AG09319 (cell line): ENCODE measurements around the gene MT2A.
"Not testable (repeated sequence)": the region's sequence is repeated elsewhere in the genome, so short reads cannot be mapped to it uniquely, and the experiment has no call there.

Source experiments
- DNase-seq: peaks from one replicate; pipeline ENCODE4 v3.0.0-alpha.2; 2010; ENCODE audit warnings: low read depth; ENCODE audit errors: extremely low read depth
- CTCF ChIP-seq: IDR thresholded peaks from 2 replicates; pipeline ENCODE4 v1.5.1; 2011; ENCODE audit warnings: low read depth, mild to moderate bottlenecking, inconsistent platforms, low read length, moderate library complexity

Gene MT2A

GRCh38 chr16:56574625-56575024 is 33.8 kb upstream of the MT2A start:
- no peak for TF ChIP-seq CTCF
- no peak for DNase-seq

GRCh38 chr16:56576585-56577299 is 31.6 kb upstream of the MT2A start:
- peak; percentile 20 for DNase-seq
- peak; percentile 77 for TF ChIP-seq CTCF

- no peak for DNase-seq
- no peak for TF ChIP-seq CTCF
These were observed 31.1 kb upstream of the MT2A start for GRCh38 chr16:56577300-56577625.

GRCh38 chr16:56580391-56581048 is 27.9 kb upstream of the MT2A start:
- DNase-seq = no peak
- TF ChIP-seq CTCF = no peak

GRCh38 chr16:56582911-56583310 is 25.5 kb upstream of the MT2A start:
- not testable (repeated sequence) for DNase-seq

GRCh38 chr16:56583351-56584168 is 24.8 kb upstream of the MT2A start:
- no peak for DNase-seq
- TF ChIP-seq CTCF = no peak

- DNase-seq = no peak
- TF ChIP-seq CTCF = no peak
These were observed 24.1 kb upstream of the MT2A start for GRCh38 chr16:56584276-56584675.
